Measurements from ENCODE around the gene DHCR24. TPM values are rescaled to one million over a fixed set of nuclear protein-coding genes. Genes with fewer than 3 reads are reported as not detected.
A peak's percentile ranks its signal among the peaks of the same experiment; 100 is the strongest.

The DHCR24 gene
- total and polyA plus RNA-seq, 2 of the 13 experiments (the other 11 are each of a cell fraction or from before 2014, with no cell fraction given) = 374 to 448 TPM

GRCh38 chr1:54848134-54848948 lies 38.7 kb downstream of the DHCR24 start (continued):
- TF ChIP-seq NONO (IDR thresholded peaks at IDR 0.05) = no peak
- TF ChIP-seq NONO (CRISPR knock-in tag; conservative IDR thresholded peaks at IDR 0.05) = 0 out of 2 replicates have a peak, but pooled peaks have one; percentile 37
- TF ChIP-seq PAF1 (CRISPR knock-in tag; IDR thresholded peaks at IDR 0.05) = peak; percentile 70; the same call in 1 of the 2 replicates
- TF ChIP-seq GATA4 (IDR thresholded peaks at IDR 0.05; ENCODE audit: borderline replicate concordance, low read depth) = 0 out of 2 replicates have a peak, but pooled peaks have one; percentile 11
- 0 out of 2 replicates have a peak, but pooled peaks have one; percentile 22 for TF ChIP-seq DR1 (CRISPR knock-in tag; IDR thresholded peaks at IDR 0.05)
- no peak for TF ChIP-seq MEIS2 (CRISPR knock-in tag; IDR thresholded peaks at IDR 0.05)
- no peak for TF ChIP-seq NR2C2 (CRISPR knock-in tag; IDR thresholded peaks at IDR 0.05; ENCODE audit: borderline replicate concordance)
- TF ChIP-seq POLR2A (IDR thresholded peaks at IDR 0.05; ENCODE audit: insufficient read depth in 1 of 2, low read depth in 2 of 2, low read length in 2 of 2) = peak in 1 of 2 experiments; percentile 33; a peak in 2 of 4 replicates
- TF ChIP-seq MTF2 (CRISPR knock-in tag; IDR thresholded peaks at IDR 0.05; ENCODE audit: borderline replicate concordance) = no peak
- no peak for TF ChIP-seq ZMYM2 (CRISPR knock-in tag; IDR thresholded peaks at IDR 0.05)
- no peak for TF ChIP-seq NFIB (CRISPR knock-in tag; IDR thresholded peaks at IDR 0.05; ENCODE audit: borderline replicate concordance)
- no peak for TF ChIP-seq ZNF251 (CRISPR knock-in tag; IDR thresholded peaks at IDR 0.05)
- TF ChIP-seq SATB2 (CRISPR knock-in tag; IDR thresholded peaks at IDR 0.05) = no peak
- peak; percentile 68 for TF ChIP-seq POLR2G (IDR thresholded peaks at IDR 0.05; ENCODE audit: low read depth, low read length)
- no peak for TF ChIP-seq KLF9 (CRISPR knock-in tag; IDR thresholded peaks at IDR 0.05; ENCODE audit: low read depth)
- no peak for TF ChIP-seq JDP2 (CRISPR knock-in tag; IDR thresholded peaks at IDR 0.05; ENCODE audit: borderline replicate concordance)
- peak; percentile 22; the same call in 1 of the 2 replicates for TF ChIP-seq SSRP1 (CRISPR knock-in tag; IDR thresholded peaks at IDR 0.05)
- no peak for TF ChIP-seq ZNF639 (CRISPR knock-in tag; conservative IDR thresholded peaks at IDR 0.05)
- peak; percentile 31; the same call in 1 of the 2 replicates for TF ChIP-seq POLR2AphosphoS5 (IDR thresholded peaks at IDR 0.05; ENCODE audit: low read depth, low read length)

Data from HepG2 (cell line).